ENCODE data around the gene FKBP7. TPM values are rescaled to one million over a fixed set of nuclear protein-coding genes. Genes with fewer than 3 reads are reported as not detected.

Gene FKBP7
- total and polyA plus RNA-seq, 2 of the 8 experiments (the other 6 are each of a cell fraction or from before 2014, with no cell fraction given) = 3.6 to 7.0 TPM

- no peaks in the 10 kb centered on the region for H4K20me1 ChIP-seq (replicated peaks in 1 of 2; ENCODE audit: control insufficient read depth in 1 of 2, insufficient read depth in 2 of 2, low read length in 2 of 2)
- 86% methylated on average over 6 of the region's 6 CpGs; no CpG with 5 or more reads in 1 of the 2 experiments for WGBS, 2 experiments (ENCODE audit: extremely low coverage in 1 of 2, insufficient coverage in 1 of 2, insufficient read length in 1 of 2, insufficient replicate concordance in 2 of 2, low coverage in 1 of 2, low lambda C conversion rate in 2 of 2, missing lambda C conversion rate in 1 of 2)
Measured at GRCh38 chr2:178510384-178510783, 32.0 kb upstream of the FKBP7 start.

More at GRCh38 chr2:178510384-178510783, 32.0 kb upstream of the FKBP7 start:
- no peak overlapping the region for H3K14ac ChIP-seq (ENCODE audit: insufficient read length)
- H3K4me2 ChIP-seq (ENCODE audit: insufficient read depth in 1 of 2, low read depth in 2 of 2, low read length in 2 of 2) = no peak overlapping the region
- FAIRE-seq = no peak
- peaks cover 0 to 3% (median 0%) of the 10 kb centered on the region in 4 experiments; a peak in 2 of 7 replicates for H3K4me1 ChIP-seq (replicated peaks in 1 of 4; ENCODE audit: control insufficient read depth in 3 of 4, insufficient read depth in 4 of 4, low read length in 3 of 4)
- no peak overlapping the region for H2BK12ac ChIP-seq (ENCODE audit: low read depth, low read length)
- no peak overlapping the region for H3K56ac ChIP-seq (replicated peaks; ENCODE audit: insufficient read length, low read depth, low read length)
- H3K79me2 ChIP-seq (ENCODE audit: control insufficient read depth in 1 of 2, insufficient read depth in 2 of 2, low read length in 2 of 2) = no peaks in the 10 kb centered on the region
- DNase-seq (ENCODE audit: low read depth in 1 of 2, low spot score in 2 of 2) = no peak
- H3K9ac ChIP-seq (replicated peaks in 1 of 4; ENCODE audit: extremely low read depth in 1 of 4, low read depth in 3 of 4, low read length in 3 of 4) = no peak overlapping the region
- H2BK20ac ChIP-seq (ENCODE audit: low read length) = no peak overlapping the region
- H3K36me3 ChIP-seq (ENCODE audit: control insufficient read depth in 2 of 4, insufficient read depth in 4 of 4, low read length in 3 of 4) = no peaks in the 10 kb centered on the region
- H3K79me1 ChIP-seq (ENCODE audit: low read depth, low read length) = no peaks in the 10 kb centered on the region
- H3K18ac ChIP-seq (ENCODE audit: extremely low read depth, low read length) = no peak overlapping the region
- no peaks in the 10 kb centered on the region for H3K27me3 ChIP-seq (replicated peaks in 1 of 4; ENCODE audit: control insufficient read depth in 3 of 4, extremely low read depth in 1 of 4, insufficient read depth in 3 of 4, low read length in 3 of 4)
- H4K5ac ChIP-seq (ENCODE audit: insufficient read length, low read depth, low read length) = no peak overlapping the region
- no peaks in the 10 kb centered on the region for H3K9me3 ChIP-seq (ENCODE audit: insufficient read depth in 2 of 2, low read depth in 1 of 2, low read length in 1 of 2)
- H3K4me3 ChIP-seq (ENCODE audit: extremely low read depth in 1 of 4, insufficient read depth in 2 of 4, low read depth in 3 of 4, low read length in 4 of 4) = no peak overlapping the region
- no peak overlapping the region for H3K27ac ChIP-seq (ENCODE audit: low read depth, low read length)
- no peak for TF ChIP-seq FOSL1 (IDR thresholded peaks at IDR 0.05; ENCODE audit: insufficient read depth, low read depth, low read length)
- no peak for TF ChIP-seq CHD2 (IDR thresholded peaks at IDR 0.05; ENCODE audit: low read length)
- TF ChIP-seq PHF8 (conservative IDR thresholded peaks at IDR 0.05; ENCODE audit: low read depth, low read length) = no peak
- TF ChIP-seq HDAC6 (IDR thresholded peaks at IDR 0.05; ENCODE audit: low read depth, low read length) = no peak
- no peak for TF ChIP-seq CTCF (IDR thresholded peaks at IDR 0.05; ENCODE audit: control extremely low read depth in 1 of 3, insufficient read depth in 1 of 3, low read depth in 1 of 3, low read length in 3 of 3)
- no peak for TF ChIP-seq KDM5A (IDR thresholded peaks at IDR 0.05; ENCODE audit: low read length)
- no peak for TF ChIP-seq SAP30 (IDR thresholded peaks at IDR 0.05; ENCODE audit: insufficient read depth, insufficient replicate concordance, low read length)
- no peak for TF ChIP-seq JUND (IDR thresholded peaks at IDR 0.05; ENCODE audit: low read length)
- H3K23ac ChIP-seq (ENCODE audit: insufficient read length) = no peak overlapping the region
- no peak overlapping the region for H4K91ac ChIP-seq (replicated peaks; ENCODE audit: insufficient read length, low read length)
- CTCF ChIA-PET (ENCODE audit: partially characterized antibody) = interaction anchor here (1.2 kb wide), 1 partner anchor 12 kb away, joined by 5 read pairs; no protein-coding TSS in a partner anchor
- H2AK5ac ChIP-seq (ENCODE audit: low read depth, low read length) = no peak overlapping the region
- no peak overlapping the region for H2AFZ ChIP-seq (ENCODE audit: low read length)
- no peak overlapping the region for H2BK15ac ChIP-seq (ENCODE audit: low read length)
- H3K23me2 ChIP-seq (ENCODE audit: low read depth, low read length) = no peaks in the 10 kb centered on the region
- POLR2A ChIA-PET (ENCODE audit: partially characterized antibody) = no interaction called here
- no peak overlapping the region for H4K8ac ChIP-seq (ENCODE audit: extremely low read depth, insufficient read depth, low read length)
- H2BK120ac ChIP-seq (replicated peaks; ENCODE audit: low read depth, low read length) = no peak overlapping the region
- H3K4ac ChIP-seq (replicated peaks; ENCODE audit: insufficient read length, low read depth, low read length) = no peak overlapping the region
- no peak overlapping the region for H2BK5ac ChIP-seq (ENCODE audit: low read depth, low read length)

Data from H1 (cell line).